Peyer's patch (tissue), 4 donors: ENCODE results near the gene SQSTM1.

Experiments used
- CTCF ChIP-seq, 6 experiments: fragments of 450-650 bp in 4 of 6; fragments of 200-600 bp in 2 of 6; sonication (generic) in 1 of 6; IDR thresholded peaks; one replicate each; pipeline ENCODE4 v1.5.1; 2017 to 2019; ENCODE audit warnings: antibody characterized with exemption in 6 of 6, mild to moderate bottlenecking in 3 of 6, moderate library complexity in 1 of 6
- POLR2A ChIP-seq, 2 donors: fragments of 450-650 bp; IDR thresholded peaks; one replicate each; pipeline ENCODE4 v1.5.1; 2017; ENCODE audit warnings: antibody characterized with exemption in 2 of 2, mild to moderate bottlenecking in 2 of 2, moderate library complexity in 2 of 2

- TF ChIP-seq POLR2A (IDR thresholded peaks at IDR 0.05), result no peak
- TF ChIP-seq CTCF (IDR thresholded peaks at IDR 0.05), result no peak
Observed at GRCh38 chr5:179852993-179853547, 32.4 kb downstream of the SQSTM1 start.
